GM21360 (cell line): ENCODE data around the gene BACE2.
"Not testable (repeated sequence)": the region's sequence is repeated elsewhere in the genome, so short reads cannot be mapped to it uniquely, and the experiment has no call there.

Source experiments
- ATAC-seq: cut with Tn5 transposase; IDR thresholded peaks from one replicate; pipeline ENCODE4 v1.9.1; 2021; ENCODE audit warnings: mild to moderate bottlenecking, moderate library complexity; ENCODE audit not compliant: unreplicated experiment

The BACE2 gene

DNA sequence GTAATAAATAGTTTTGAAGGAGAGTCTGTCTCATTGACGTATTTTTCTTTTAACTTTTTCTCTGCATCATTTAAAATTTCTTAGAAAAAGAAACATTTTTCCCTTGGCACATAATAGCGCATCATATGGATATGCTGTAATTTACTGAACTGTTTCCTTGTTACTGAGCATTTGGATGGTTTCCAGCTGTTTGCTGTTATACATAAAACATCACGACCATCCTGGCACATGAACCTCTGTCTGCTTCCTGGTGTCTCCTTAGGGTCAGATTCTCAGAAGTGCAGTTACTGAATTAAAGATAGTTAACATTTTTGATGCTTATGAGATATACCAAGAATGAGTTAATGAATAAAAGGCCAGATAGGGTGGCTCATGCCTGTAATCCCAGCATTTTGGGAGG is 67.2 kb downstream of the BACE2 start:
- ATAC-seq: no peak

DNA sequence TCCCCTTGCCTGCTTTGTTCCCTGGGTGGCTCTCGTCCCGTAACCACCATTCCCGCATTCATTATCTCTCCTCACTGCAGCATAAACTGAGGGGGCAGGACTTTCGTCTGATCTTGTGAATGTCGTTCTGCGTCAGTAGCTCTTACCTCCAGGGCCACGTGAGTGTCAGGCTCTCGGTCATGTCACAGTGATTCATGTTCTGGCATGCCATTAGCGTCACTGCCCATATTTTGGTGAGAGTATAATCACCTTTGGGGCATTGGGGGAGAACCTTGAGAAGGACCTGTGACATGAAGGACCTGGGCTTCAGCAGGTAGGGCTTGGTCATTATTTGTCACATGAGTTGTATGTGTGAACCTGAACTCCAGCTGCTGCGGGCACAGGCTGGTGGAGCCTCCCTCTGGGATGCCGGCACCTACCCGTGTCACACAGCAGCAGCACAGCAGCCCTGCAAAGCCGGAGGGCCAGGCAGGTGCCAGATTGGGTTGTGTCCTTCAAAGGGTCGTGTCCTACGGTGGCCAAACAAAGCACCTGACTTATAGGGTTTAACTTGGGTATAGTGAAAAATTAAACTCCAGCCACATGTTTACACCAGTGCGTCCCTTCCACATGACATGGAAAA is 68.5 kb downstream of the BACE2 start:
- no peak for ATAC-seq

DNA sequence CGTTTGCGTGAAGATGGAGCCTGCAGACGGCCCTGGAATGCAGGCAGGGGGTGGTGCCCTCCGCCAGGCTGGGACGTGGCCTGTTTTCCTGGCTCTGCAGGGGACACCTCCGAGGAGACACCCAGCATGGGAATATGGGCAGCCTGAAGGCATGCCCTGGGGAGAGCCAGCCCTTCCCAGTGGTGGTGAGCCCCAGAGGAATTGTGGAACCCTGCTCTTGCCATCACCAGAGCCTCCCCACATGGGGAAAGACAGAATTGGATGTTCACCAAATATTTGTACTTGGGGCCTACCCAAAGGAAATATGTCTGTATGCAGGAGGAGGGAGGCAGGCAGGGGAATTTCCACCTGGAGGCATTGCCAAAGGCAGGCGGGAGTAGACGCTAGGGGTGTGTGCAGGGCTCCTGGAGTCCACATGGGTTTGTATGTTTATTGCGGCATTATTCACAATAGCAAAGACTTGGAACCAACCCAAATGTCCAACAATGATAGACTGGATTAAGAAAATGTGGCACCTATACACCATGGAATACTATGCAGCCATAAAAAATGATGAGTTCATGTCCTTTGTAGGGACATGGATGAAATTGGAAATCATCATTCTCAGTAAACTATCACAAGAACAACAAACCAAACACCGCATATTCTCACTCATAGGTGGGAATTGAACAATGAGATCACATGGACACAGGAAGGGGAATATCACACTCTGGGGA is 70.3 kb downstream of the BACE2 start:
- ATAC-seq: not testable (repeated sequence)

DNA sequence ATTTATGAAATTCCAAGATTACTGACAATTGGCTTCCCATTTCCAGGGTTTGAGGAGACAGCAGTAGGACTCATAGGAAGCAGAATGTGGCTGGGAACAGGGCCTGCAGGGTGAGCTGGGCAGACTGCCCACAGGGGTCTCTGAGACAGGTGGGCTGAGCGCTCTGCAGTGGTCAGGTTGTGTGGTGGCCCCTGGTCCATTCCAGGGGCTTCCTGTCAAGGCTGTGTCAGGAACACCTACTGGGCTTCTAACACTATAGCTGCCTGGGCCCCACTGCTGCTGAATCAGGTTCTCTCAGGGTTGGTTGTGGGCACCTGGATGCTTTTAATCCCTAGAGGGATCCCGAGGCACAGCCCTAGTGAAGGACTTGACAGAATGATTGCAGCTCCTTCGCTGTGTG is 72.1 kb downstream of the BACE2 start:
- ATAC-seq: no peak

DNA sequence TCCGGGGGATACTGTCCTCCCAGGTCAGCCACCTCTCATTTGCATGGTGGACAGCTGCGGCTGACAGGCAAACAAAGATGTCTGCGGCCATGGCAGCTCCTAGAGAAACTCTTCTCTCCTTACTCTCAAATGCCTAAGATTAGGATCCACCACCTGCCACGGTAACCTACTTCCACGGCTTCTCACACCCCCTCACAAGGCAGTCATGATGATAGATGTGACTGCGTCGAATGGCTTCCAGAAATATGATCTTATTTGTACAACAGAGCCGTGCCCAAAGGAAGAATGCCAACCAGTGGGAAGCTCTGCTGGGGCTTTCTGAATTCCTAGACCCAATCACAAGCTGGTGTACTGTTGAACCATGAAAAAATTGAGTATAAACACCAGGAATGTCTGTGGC is 73.4 kb downstream of the BACE2 start:
- ATAC-seq: no peak

DNA sequence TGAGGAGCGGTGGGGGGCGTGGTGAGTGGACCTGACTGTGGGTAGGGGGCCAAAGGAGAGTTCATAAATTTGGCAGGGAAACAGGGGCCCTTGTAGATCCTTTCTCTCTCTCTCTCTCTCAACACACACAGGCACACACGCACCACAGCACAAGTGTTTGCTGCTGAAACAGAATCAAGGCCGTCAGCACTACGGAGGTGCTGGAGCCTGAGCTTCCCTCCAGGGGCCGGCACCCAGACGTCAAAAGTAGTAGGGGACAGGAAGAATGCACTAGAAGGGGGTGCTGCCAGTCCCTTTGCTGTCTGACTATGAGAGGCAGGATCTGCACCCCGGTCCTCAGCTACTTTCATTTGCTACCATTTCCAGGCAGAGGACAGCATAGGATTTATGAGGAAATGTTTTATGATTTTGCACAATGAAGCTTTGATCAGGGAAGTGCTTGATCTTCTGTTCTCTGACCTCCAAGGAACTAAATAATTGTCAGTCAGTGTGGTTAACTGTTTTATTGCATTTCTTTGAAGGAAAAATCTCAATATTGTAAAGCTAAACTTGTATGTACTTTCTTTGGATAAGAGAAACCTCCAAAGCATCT is 74.4 kb downstream of the BACE2 start:
- no peak for ATAC-seq

DNA sequence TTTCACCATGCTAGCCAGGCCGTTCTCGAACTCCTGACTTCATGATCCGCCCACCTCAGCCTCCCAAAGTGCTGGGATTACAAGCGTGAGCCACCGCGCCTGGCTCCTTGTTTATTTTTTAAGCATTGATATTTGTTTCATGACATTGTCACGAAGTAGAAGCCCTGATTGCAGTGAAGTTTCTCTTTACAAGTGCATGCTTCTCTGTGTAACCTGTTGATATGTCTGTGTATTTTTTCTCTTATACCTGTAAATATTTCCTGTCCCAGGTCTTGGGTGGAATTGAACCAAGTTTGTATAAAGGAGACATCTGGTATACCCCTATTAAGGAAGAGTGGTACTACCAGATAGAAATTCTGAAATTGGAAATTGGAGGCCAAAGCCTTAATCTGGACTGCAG is 75.1 kb downstream of the BACE2 start:
- ATAC-seq: no peak

DNA sequence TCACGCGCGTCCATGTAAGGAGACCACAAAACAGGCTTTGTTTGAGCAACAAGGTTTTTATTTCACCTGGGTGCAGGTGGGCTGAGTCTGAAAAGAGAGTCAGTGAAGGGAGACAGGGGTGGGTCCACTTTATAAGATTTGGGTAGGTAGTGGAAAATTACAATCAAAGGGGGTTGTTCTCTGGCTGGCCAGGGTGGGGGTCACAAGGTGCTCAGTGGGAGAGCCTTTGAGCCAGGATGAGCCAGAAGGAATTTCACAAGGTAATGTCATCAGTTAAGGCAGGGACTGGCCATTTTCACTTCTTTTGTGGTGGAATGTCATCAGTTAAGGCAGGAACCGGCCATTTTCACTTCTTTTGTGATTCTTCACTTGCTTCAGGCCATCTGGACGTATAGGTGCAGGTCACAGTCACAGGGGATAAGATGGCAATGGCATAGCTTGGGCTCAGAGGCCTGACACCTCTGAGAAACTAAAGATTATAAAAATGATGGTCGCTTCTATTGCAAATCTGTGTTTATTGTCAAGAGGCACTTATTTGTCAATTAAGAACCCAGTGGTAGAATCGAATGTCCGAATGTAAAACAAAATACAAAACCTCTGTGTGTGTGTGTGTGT is 76.4 kb downstream of the BACE2 start:
- ATAC-seq: not testable (repeated sequence)

DNA sequence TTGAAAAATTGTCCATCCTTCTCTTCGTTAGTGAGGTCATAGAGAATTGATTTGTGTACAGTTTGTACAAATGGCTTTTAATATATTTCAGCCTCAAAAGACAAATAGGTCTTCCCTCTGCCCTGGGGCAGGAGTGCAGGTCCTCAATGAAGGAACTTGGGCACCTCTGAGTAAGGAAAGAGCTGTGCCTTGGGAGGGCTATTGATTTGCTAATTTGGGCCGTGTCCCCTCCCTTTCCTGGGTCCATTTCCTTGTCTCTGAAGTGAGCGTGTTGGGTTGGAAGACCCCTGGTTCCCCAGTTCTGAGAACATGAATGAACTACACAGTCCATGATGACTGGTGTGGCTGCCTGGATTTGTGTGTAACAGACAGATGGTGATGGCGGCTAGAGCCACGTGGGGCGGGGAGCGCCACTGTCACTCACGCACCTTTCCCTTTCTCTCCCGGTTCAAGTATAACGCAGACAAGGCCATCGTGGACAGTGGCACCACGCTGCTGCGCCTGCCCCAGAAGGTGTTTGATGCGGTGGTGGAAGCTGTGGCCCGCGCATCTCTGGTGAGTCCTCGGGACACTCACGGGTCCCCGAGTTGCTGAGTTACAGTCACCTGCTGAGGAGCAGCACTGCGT is 77.7 kb downstream of the BACE2 start:
- no peak for ATAC-seq

DNA sequence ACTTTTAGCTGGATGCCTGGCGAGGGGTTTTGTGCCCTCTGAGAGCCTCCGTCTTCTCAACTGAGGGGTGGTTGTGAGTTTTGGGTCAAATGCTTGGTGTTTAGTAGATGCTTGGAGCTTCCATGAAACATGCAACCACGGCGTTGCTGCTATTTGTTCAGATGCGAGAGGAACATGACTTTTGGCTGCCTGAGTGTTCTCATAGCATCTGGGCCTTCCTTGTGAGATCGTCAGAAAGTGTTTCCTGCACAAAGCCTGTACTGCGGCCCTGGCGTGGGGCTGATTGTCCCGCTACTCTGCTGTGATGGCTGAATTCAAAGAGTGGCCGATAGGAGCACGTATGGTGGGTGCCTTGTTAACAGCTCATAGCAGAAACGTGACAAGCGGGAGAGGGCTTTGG is 78.8 kb downstream of the BACE2 start:
- ATAC-seq: no peak

DNA sequence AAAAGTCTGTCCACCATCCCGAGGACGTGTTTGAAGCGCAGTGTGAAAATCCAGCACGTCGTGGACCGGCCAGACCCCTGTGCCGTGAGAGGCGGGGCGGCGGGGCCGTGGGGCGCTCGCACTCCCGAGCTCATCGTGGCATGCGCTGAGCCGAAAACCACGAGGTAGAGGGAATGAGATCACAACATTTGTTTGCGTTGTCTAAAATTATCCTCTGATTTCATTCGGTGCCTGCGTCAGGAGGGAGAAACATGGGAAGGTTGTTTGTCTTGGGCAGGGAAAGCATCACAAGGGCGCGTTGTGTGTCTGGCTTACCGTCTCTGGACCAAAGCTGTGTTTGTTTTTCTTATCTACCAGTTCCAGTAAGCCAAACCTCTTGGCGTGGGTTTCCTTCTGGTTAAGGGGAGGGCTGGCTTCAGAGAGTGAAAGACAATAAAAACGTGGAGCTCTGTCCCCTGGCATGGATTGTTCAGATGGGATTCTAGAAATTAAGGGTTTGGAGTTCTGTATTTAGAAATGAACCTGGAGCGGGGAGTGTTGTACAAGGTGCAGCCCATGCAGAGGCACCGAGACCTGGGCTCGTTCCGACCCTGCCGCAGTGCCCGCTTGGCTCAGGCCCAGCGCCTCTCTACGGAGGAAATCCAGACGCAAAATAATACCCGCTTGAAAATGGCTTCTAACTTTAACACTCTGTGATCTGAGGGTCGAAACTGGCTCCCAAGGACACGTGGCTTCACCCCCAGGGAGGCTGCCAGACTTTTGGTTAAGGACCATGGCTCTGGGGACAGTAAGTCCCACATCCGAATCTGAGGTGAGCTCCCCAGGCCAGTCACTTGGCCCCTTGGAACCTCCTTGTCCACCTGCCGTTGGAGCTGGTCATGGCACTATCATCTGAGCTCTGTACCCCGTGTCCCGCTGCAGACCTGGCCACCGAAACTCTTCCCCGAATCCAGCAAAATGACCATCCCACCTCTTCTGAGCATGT is 79.9 kb downstream of the BACE2 start:
- ATAC-seq: no peak

DNA sequence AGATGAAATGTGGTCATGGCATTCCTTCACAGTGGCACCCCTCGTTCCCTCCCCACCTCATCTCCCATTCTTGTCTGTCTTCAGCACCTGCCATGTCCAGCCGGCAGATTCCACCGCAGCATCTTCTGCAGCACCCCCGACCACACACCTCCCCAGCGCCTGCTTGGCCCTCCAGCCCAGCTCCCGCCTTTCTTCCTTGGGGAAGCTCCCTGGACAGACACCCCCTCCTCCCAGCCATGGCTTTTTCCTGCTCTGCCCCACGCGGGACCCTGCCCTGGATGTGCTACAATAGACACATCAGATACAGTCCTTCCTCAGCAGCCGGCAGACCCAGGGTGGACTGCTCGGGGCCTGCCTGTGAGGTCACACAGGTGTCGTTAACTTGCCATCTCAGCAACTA is 81.5 kb downstream of the BACE2 start:
- ATAC-seq: no peak

DNA sequence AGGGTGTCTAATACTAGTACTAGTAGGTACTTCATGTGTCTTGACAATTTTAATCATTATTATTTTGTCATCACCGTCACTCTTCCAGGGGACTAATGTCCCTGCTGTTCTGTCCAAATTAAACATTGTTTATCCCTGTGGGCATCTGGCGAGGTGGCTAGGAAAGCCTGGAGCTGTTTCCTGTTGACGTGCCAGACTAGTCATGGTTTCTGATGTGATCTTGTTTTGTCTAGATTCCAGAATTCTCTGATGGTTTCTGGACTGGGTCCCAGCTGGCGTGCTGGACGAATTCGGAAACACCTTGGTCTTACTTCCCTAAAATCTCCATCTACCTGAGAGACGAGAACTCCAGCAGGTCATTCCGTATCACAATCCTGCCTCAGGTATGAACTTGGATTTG is 82.6 kb downstream of the BACE2 start:
- no peak for ATAC-seq

DNA sequence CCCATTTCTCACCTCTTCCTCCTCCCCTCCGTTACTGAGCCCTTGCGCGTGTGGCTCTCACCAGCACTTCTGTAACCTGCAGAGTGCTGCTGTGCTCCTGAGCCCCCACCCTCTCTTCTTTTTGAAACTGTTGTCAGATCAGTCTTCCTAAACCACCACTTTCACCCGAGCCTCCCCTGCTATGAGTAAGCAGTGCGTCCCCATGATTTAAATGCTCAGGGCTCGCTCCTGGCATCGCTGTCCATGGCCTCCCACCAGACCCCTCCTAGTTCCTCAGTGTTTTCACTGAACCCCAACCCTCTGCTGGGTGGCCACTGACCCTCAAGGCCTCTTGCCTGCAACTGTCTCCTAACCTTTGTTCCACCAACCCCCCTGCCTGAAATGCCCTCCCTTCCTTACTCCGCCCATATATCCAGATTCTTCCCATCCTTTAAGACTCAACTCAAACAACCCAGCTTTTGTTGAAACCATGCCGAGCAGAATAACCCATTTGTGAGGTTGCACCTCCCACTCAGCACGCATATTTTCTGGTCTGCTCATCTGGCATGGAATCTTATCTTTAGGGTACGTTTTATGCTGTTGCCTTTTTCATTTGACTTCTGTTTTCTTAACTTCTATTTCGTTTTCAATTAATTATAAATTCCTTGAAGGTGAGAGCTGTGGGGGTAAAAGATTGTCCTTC is 84.1 kb downstream of the BACE2 start:
- no peak for ATAC-seq

DNA sequence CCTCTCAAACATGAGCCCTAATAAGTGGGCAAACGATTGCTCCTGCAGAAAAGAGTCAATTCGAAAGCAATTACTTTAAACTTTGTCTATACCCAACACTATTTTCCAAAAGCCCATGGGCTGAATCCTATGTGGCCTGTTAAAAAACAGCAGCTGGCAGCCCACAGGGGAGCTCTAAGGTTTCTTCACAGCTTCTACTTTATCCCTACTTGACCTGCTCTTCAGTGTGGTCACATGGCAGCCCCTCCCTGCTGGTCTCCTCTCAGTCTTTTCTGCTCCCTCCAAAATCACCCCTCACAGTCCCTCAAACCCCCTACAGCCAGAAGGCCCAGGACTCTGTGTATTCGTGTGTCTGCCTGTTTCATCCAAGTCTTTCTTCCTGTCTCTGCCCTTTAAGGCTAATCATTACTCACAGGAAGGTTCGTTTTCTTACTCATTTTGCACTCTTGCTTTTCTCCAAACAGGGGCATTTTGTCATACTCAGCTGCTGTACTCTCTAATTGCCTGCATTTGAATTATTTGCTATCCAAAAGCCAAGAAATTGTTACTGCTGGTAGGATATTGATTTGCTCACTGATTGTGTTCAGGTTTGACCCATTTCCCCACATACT is 86.2 kb downstream of the BACE2 start:
- ATAC-seq: no peak

DNA sequence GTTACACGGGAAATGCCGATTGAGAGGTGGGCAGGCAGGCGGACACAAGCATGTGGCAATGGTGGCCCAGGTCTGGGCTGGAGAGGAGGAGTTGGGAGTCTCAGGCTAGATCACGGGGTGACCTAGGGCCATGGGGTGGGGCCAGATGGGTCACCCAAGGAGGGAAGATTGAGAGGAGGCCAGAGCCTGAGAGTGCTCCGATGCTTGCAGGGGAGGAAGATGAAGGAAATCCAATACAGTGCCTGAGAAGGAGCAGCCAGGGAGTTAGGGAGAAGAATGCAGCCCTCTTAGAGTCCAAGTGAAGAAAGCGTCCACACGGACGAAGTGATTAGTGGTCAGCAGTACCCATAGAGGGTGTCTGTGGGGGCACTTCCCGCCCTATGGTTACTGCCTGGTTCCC is 87.2 kb downstream of the BACE2 start:
- ATAC-seq: no peak

DNA sequence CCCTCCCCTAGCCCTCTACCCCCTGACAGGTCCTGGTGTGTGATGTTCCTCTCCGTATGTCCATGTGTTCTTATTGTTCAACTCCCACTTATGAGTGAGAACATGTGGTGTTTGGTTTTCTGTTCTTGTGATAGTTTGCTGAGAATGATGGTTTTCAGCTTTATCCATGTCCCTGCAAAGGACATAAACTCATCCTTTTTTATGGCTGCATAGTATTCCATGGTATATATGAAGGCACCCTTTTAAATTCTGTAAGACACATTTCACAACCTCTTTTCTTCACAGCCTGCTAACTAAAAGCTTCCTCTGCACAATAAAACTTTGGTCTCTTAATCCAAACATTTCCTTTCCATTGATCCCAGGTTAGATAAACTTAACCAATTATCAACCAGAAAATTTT is 88.3 kb downstream of the BACE2 start:
- not testable (repeated sequence) for ATAC-seq

DNA sequence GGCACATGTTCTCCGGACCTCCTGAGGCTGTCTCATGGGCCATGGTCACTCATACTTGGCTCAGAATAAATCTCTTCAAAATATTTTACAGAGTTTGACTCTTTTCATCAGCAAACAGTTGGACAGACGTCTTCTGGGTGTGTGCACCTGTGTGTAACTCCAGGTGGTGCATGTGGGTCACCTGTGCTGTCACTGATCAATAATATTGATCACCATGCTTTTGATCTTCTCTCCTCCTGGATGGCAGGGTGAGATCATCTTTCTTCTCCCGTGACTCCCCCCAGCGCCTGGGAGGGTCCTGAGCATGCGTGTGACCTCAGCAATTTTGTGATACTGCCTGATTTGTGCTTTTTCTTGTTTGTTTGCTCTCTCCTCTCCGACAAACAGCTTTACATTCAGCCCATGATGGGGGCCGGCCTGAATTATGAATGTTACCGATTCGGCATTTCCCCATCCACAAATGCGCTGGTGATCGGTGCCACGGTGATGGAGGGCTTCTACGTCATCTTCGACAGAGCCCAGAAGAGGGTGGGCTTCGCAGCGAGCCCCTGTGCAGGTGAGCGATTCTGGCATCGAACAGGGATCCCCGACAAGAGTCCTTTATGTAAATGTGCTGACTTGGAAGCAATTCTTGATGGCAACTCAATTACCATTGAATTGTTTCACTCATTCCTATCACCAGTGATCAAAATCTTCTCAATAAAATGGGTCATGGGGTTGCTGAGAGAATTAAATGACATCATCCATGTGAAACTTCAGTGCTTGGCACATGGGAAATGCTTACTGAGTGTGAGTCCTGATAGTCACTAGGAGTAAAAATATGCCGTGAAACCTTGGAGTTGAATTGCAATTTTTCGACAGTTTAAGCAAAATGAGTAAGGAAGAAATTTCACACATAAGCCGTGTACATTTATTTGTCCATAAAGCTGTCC is 89.1 kb downstream of the BACE2 start:
- no peak for ATAC-seq
